D721Med (cell line): ENCODE data around the gene GOLGA6L10.

Experiments
- DNase-seq: peaks from one replicate; pipeline ENCODE4 v3.0.0; 2011; ENCODE audit warnings: low spot score; ENCODE audit not compliant: insufficient read length
- FAIRE-seq: peaks from 2 replicates; lab custom pipeline; 2011; peaks lifted over from hg19 to GRCh38; lab: Jason Lieb, UNC
- TF ChIP-seq, protein P1 (sequence below): IDR thresholded peaks from 2 replicates; pipeline ENCODE4 v1.5.1; 2012; ENCODE audit warnings: mild to moderate bottlenecking, control low read depth; ENCODE audit not compliant: insufficient read depth; ENCODE audit errors: missing control alignments

The GOLGA6L10 gene

DNA sequence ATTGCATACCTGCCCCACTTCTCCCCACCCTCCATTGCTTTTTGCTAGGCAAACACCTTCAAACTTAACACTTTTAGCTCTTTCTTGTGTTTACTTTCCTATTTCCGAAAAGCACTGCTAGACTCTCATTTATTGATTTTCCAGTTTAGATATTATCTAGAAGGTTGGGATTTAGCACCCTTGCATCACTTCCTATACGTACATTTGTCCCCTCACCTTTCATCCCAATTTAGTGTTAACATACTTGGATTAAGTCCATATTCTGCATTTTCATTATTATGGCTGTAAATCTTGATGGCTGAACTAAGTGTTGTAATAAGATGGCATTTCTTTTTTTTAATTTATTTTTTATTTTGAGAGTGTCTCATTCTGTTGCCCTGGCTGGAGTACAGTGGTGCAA lies 39.5 kb downstream of the GOLGA6L10 start:
- no peak for DNase-seq
- no peak for FAIRE-seq
- TF ChIP-seq, protein P1, sequence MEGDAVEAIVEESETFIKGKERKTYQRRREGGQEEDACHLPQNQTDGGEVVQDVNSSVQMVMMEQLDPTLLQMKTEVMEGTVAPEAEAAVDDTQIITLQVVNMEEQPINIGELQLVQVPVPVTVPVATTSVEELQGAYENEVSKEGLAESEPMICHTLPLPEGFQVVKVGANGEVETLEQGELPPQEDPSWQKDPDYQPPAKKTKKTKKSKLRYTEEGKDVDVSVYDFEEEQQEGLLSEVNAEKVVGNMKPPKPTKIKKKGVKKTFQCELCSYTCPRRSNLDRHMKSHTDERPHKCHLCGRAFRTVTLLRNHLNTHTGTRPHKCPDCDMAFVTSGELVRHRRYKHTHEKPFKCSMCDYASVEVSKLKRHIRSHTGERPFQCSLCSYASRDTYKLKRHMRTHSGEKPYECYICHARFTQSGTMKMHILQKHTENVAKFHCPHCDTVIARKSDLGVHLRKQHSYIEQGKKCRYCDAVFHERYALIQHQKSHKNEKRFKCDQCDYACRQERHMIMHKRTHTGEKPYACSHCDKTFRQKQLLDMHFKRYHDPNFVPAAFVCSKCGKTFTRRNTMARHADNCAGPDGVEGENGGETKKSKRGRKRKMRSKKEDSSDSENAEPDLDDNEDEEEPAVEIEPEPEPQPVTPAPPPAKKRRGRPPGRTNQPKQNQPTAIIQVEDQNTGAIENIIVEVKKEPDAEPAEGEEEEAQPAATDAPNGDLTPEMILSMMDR = no peak

DNA sequence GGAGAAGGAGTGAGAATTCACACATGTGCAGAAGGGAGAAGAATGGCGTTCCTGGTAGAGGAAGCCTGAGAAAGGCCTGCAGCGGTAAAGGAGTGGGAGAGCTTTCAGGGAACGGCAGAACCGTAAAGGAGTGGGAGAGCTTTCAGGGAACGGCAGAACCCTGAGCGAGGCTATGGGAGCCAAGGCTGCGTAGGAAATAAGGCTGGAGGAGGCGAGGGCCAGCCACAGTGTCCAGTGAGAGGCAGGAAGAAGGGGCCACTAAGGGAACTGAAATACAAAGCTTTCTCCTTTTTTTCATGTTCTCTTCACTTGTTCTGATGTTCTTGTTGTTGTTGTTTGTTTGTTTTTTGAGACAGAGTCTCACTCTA lies 41.6 kb downstream of the GOLGA6L10 start:
- TF ChIP-seq, protein P1 = no peak
- FAIRE-seq (no peak), DNase-seq (no peak)

DNA sequence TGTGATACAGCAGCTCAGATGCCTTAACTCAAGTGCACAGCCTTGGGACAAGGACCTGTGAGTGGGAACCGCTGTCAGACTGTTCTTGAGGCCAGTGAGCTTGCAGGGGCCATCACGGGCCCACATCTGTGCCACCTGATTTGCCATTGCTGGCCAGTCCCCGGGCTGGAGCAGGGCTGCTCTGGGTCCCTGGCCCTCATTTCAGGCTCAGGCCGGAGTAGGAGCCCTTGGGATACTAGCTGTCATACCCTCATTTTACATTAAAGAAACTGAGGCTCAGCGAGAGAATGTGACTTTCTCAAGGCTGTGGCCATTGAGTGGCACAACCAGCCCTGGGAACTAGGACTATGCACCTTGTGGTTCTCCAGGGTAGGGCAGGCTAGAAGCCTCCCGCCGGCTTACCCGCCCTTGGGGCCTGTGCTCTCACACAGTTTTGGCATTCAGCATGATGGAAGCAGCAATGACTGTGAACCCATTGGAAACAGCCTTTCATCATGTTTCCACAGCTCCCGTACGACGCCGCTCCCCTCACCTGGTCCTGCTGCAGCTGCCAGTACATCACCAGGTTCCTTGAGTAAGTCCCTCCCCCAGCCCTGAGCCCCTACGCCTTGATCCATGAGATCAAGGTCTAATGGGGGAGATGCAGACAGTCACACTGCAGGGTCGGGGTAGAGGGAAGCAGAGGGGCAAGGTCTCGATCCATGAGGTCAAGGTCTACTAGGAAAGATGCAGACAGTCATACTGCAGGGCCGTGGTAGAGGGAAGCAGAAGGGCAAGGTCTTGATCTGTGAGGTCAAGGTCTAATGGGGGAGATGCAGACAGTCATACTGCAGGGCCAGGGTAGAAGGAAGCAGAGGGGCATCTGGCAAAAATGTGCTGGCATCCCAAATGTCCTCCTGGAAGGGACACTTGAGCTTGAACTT lies 42.2 kb downstream of the GOLGA6L10 start:
- DNase-seq (no peak), FAIRE-seq (no peak)
- TF ChIP-seq, protein P1 = no peak

DNA sequence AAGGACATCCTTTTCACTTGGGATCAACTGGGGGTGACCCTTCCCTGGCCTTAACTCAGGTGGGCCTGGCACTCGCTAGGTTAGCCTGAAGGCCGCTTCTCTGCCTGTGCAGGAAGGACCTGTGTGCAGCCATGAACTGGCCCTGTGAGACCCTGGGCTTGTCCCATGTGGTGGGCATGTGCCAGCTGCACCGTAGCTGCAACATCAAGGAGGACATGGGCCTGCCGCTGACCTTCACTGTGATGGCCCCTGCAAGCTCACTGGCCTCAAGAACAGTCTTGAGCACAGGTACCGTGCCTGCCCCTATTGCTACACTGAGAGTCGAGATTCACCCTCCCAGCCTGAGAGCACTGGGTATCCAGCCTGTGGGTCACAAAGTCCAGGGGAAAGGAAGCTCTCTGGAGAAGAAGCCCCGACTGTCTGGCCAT lies 43.6 kb downstream of the GOLGA6L10 start:
- DNase-seq = no peak

DNA sequence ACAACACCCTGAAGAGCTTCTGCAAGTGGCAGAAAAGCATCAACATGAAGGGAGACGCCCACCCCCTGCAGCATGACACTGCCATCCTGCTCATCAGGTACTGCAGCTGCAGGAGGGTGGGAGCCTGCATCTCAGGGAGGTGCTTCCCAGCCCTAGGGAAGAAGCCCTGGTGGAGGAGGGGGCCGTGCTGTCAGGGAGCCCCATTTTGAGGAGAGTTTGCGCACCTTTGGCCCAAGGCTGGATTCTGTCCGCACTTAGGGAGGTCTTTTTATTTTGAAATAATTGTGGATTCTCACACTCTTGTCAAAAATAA lies 44.5 kb downstream of the GOLGA6L10 start:
- FAIRE-seq (no peak), DNase-seq (no peak)

More for the DNA sequence above, 43.6 kb downstream of the GOLGA6L10 start:
- TF ChIP-seq, protein P1 = no peak
- no peak for FAIRE-seq

DNA sequence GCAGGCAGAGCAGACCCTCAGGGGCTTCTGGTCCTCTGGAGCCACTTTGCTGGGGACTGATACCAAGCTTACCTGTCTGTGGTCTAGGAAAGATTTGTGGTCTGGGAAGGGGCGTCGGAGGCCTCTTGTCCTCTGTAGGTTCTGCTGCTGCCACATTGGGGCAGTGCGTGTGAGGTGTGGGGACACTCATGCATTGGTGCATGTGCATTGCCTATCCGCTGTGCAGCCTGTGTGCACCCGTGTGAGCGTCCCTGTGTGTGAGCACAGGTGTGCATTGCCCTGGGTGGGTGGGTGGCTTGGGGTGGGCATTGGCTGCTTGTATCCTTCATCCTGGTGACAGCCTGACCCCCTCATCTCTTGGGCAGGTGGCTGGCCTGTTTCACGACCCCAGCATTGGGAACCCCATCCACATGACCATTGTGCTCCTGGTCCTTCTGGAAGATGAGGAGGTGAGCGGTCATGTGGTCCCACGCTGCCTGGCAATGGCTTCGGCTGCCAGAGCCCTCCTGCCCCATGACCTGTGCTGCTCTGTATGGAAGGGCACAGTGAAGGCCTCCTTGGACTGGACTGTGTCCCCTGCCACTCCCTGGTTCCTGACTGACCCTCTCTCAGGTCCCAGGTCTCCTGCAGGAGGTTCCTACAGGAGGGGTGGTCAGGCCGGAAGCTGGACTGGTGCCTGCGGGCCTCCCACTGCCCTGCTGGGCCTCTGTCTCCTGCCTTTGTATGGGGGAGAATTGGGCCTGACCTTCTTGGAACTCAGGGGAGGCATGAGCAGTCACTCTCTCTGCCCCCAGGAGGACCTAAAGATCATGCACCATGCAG lies 45.1 kb downstream of the GOLGA6L10 start:
- DNase-seq = no peak
- TF ChIP-seq, protein P1 = no peak
- FAIRE-seq = no peak

More for the DNA sequence above, 44.5 kb downstream of the GOLGA6L10 start:
- TF ChIP-seq, protein P1 = no peak
